ENCODE results near the gene PRKG1. TPM values are rescaled to one million over a fixed set of nuclear protein-coding genes. Genes with fewer than 3 reads are reported as not detected.

Gene PRKG1
- total and polyA plus RNA-seq, 2 of the 8 experiments (the other 6 are each of a cell fraction or from before 2014, with no cell fraction given), result 4.2 to 15.2 TPM

- TF ChIP-seq EP300 (IDR thresholded peaks at IDR 0.05; ENCODE audit: borderline replicate concordance in 1 of 2, low read depth in 2 of 2, low read length in 2 of 2), result no peak
Observed at GRCh38 chr10:51999096-51999495, 924.8 kb downstream of the PRKG1 start (continued).

Data from H1 (cell line).